KOPT-K1 (cell line): ENCODE results near the gene DYRK3.

Source experiments
- H3K27ac ChIP-seq: fragments of 200-600 bp; sonication (generic); 2 replicates; pipeline ENCODE4 v1.5.1; 2016; ENCODE audit warnings: antibody characterized with exemption, mild to moderate bottlenecking, low read depth, low read length; ENCODE audit not compliant: poor library complexity, severe bottlenecking
- H3K36me3 ChIP-seq: fragments of 200-600 bp; sonication (generic); 2 replicates; pipeline ENCODE4 v1.5.1; 2017; ENCODE audit warnings: antibody characterized with exemption, mild to moderate bottlenecking, low read length, moderate library complexity; ENCODE audit not compliant: insufficient read depth
- H3K9me3 ChIP-seq: fragments of 200-600 bp; sonication (generic); 2 replicates; pipeline ENCODE4 v1.5.1; 2017; ENCODE audit warnings: antibody characterized with exemption, low read length, mild to moderate bottlenecking; ENCODE audit not compliant: insufficient read depth, poor library complexity, severe bottlenecking

The DYRK3 gene

GRCh38 chr1:206663832-206664652 is 28.7 kb downstream of the DYRK3 start:
- Histone ChIP-seq H3K36me3 (no peaks in the 10 kb centered on the region), H3K9me3 (no peaks in the 10 kb centered on the region), H3K27ac (no peak overlapping the region)

- H3K27ac ChIP-seq: no peak overlapping the region
- no peaks in the 10 kb centered on the region for H3K9me3 ChIP-seq
- H3K36me3 ChIP-seq: no peaks in the 10 kb centered on the region
Measured at GRCh38 chr1:206664740-206665139, 29.4 kb downstream of the DYRK3 start.

- no peaks in the 10 kb centered on the region for H3K36me3 ChIP-seq
- H3K27ac ChIP-seq: no peak overlapping the region
- H3K9me3 ChIP-seq: no peaks in the 10 kb centered on the region
Measured at GRCh38 chr1:206666031-206666561, 30.8 kb downstream of the DYRK3 start.

GRCh38 chr1:206666954-206667665 is 31.8 kb downstream of the DYRK3 start:
- Histone ChIP-seq H3K27ac (no peak overlapping the region), H3K36me3 (no peaks in the 10 kb centered on the region), H3K9me3 (no peaks in the 10 kb centered on the region)

GRCh38 chr1:206668351-206668750 is 33.0 kb downstream of the DYRK3 start:
- Histone ChIP-seq H3K9me3 (no peaks in the 10 kb centered on the region), H3K27ac (no peak overlapping the region), H3K36me3 (no peaks in the 10 kb centered on the region)

GRCh38 chr1:206668874-206669410 is 33.6 kb downstream of the DYRK3 start:
- H3K27ac ChIP-seq: no peak overlapping the region
- H3K9me3 ChIP-seq: no peaks in the 10 kb centered on the region
- no peaks in the 10 kb centered on the region for H3K36me3 ChIP-seq

- Histone ChIP-seq H3K27ac (no peak overlapping the region), H3K36me3 (no peaks in the 10 kb centered on the region), H3K9me3 (no peaks in the 10 kb centered on the region)
Measured at GRCh38 chr1:206672011-206672688, 36.8 kb downstream of the DYRK3 start.

GRCh38 chr1:206672844-206673758 is 37.8 kb downstream of the DYRK3 start:
- Histone ChIP-seq H3K36me3 (no peaks in the 10 kb centered on the region), H3K27ac (no peak overlapping the region), H3K9me3 (no peaks in the 10 kb centered on the region)

GRCh38 chr1:206674236-206674635 is 38.9 kb downstream of the DYRK3 start:
- no peaks in the 10 kb centered on the region for H3K36me3 ChIP-seq
- H3K9me3 ChIP-seq: no peaks in the 10 kb centered on the region
- no peak overlapping the region for H3K27ac ChIP-seq

GRCh38 chr1:206674745-206675175 is 39.4 kb downstream of the DYRK3 start:
- no peaks in the 10 kb centered on the region for H3K36me3 ChIP-seq
- H3K27ac ChIP-seq: no peak overlapping the region
- no peaks in the 10 kb centered on the region for H3K9me3 ChIP-seq

- H3K27ac ChIP-seq: no peak overlapping the region
- H3K36me3 ChIP-seq: no peaks in the 10 kb centered on the region
- H3K9me3 ChIP-seq: no peaks in the 10 kb centered on the region
Measured at GRCh38 chr1:206676499-206676898, 41.2 kb downstream of the DYRK3 start.

GRCh38 chr1:206678490-206678889 is 43.2 kb downstream of the DYRK3 start:
- Histone ChIP-seq H3K9me3 (no peaks in the 10 kb centered on the region), H3K36me3 (no peaks in the 10 kb centered on the region), H3K27ac (no peak overlapping the region)

GRCh38 chr1:206679738-206680211 is 44.4 kb downstream of the DYRK3 start:
- no peaks in the 10 kb centered on the region for H3K36me3 ChIP-seq
- no peak overlapping the region for H3K27ac ChIP-seq
- H3K9me3 ChIP-seq: no peaks in the 10 kb centered on the region

- H3K9me3 ChIP-seq: no peaks in the 10 kb centered on the region
Measured at GRCh38 chr1:206680279-206680678, 44.9 kb downstream of the DYRK3 start.

More at GRCh38 chr1:206680279-206680678, 44.9 kb downstream of the DYRK3 start:
- Histone ChIP-seq H3K36me3 (no peaks in the 10 kb centered on the region), H3K27ac (no peak overlapping the region)
